Esophagus squamous epithelium (tissue), 5 donors: ENCODE data around the gene ABCA8. TPM values are rescaled to one million over a fixed set of nuclear protein-coding genes. Genes with fewer than 3 reads are reported as not detected.

Experiments
- DNase-seq: peaks from one replicate; lab custom pipeline; 2025; lab: John Stamatoyannopoulos, UW
- H3K27ac ChIP-seq, 4 donors: fragments of 200-600 bp; sonication (generic); one replicate each; pipeline ENCODE4 v1.5.1; 2016 to 2019; ENCODE audit warnings: mild to moderate bottlenecking in 1 of 4
- H3K27me3 ChIP-seq, 4 donors: fragments of 200-600 bp; sonication (generic); 1 replicate in 3 of 4; 2 replicates in 1 of 4; pipeline versions ENCODE4 v1.5.1 to v1.6.0; 2017 to 2021; ENCODE audit warnings: antibody characterized with exemption in 1 of 4
- H3K36me3 ChIP-seq, 3 donors: fragments of 200-600 bp; sonication (generic); one replicate each; pipeline ENCODE4 v1.5.1; 2016 to 2019
- H3K4me1 ChIP-seq, 3 donors: fragments of 200-600 bp; sonication (generic); one replicate each; pipeline ENCODE4 v1.5.1; 2017 to 2019
- H3K4me3 ChIP-seq, 4 donors: fragments of 200-600 bp; sonication (generic); 1 replicate in 3 of 4; 2 replicates in 1 of 4; pipeline ENCODE4 v1.5.1; 2016 to 2019; ENCODE audit warnings: mild to moderate bottlenecking in 2 of 4, moderate library complexity in 1 of 4
- H3K9me3 ChIP-seq, 3 donors: fragments of 200-600 bp; sonication (generic); one replicate each; pipeline ENCODE4 v1.5.1; 2016 to 2019
- POLR2A ChIP-seq, 4 donors: fragments of 450-650 bp; IDR thresholded peaks; one replicate each; pipeline ENCODE4 v1.6.1; 2017; ENCODE audit warnings: antibody characterized with exemption in 4 of 4, mild to moderate bottlenecking in 4 of 4, moderate library complexity in 3 of 4
- WGBS, 2 donors: methylation state at CpG; one replicate each; pipeline ENCODE4 v1.1.5; 2018; 5-methylcytosine and 5-hydroxymethylcytosine counted together
- intact Hi-C: fragments of 100-400 bp; cut with DNase I; formaldehyde crosslinking; loops from one replicate; pipeline ENCODE4 v1.15.0; 2022
- total RNA-seq, 4 donors: library from RNA; depleted of rRNA; stranded (reverse); fragments of >200 nt; gene quantifications; one replicate each; pipeline ENCODE4 v1.1.0, GENCODE V29; 2016
- TF ChIP-seq, protein P1 (sequence below), 6 experiments: fragments of 450-650 bp in 4 of 6; fragments of 200-600 bp in 2 of 6; sonication (generic) in 2 of 6; IDR thresholded peaks; one replicate each; pipeline ENCODE4 v1.5.1; 2016 to 2019; ENCODE audit warnings: antibody characterized with exemption in 6 of 6, mild to moderate bottlenecking in 4 of 6, moderate library complexity in 4 of 6
- donor health status: DM: yes; HTN: yes; CAD: no.

Gene ABCA8
- total RNA-seq, 4 donors from 2014 or later, result 1.5 to 30.5 (median 7.3) TPM

DNA sequence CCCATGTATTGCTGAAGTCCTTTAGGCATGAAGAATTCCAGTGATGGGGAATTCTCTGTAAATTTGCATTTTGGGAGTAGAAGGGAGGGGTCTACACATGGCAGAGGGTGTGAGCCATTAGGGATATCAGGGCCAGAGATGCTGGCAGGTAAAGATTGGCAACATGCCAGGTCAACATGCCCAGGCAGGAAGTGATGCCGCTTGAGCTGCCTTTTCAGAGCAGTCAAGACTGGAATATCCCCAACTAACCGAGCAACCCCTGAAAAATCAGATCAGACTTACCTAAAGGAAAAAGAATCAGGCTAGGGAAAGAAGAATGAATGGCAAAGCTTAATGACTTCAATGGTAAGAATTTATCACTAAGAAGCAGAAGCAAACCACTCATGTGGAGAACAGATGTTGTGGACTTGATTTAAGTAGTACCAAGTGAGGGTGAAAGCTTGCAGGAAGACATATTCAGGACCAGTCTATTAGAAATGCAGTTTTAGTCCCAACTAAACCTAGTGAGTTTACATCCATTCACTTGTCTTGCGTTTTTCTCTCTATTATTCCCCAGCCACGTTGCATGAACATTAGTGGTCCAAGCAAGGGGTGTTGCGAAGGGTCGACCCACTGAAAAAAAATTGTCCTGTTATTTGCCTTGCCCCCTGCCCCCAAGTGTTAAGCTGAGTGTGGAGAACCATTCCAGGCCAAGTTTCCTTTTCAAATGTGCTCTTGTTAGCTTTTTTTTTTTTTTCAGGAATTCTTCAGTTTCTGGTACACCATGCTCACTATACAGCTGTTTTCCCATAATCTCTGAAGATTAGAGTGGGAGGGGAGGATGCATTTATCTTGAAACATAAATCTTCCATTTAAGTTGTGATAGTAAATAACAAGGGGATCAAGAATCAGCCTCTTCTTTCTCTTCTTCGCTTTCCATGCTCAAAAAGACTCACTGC, 105.2 kb downstream of the ABCA8 start:
- no peak overlapping the region for H3K27ac ChIP-seq

DNA sequence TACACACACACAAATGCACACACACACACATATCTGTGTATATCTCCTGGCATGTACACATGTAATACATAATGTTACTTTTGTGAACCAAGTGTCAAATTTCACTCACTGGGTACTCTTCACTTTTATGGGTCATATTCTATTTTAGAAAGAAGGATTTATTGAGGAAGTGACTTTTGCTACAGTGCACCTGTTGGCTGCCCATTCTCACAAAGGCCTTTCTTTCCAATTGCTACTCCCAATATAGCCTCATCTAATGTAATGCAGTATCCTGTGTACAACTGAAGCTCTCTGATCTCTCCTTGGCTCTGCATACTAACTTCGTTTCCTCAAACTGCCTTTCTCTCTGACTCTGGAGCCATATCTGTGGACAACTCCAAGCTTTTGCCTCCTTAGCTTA, 107.5 kb downstream of the ABCA8 start:
- no peak overlapping the region for H3K4me3 ChIP-seq
- intact Hi-C loops, result no loop called here
- 50 to 56% methylated on average over 1 of the region's 1 CpG for WGBS, 2 donors
- TF ChIP-seq, protein P1, sequence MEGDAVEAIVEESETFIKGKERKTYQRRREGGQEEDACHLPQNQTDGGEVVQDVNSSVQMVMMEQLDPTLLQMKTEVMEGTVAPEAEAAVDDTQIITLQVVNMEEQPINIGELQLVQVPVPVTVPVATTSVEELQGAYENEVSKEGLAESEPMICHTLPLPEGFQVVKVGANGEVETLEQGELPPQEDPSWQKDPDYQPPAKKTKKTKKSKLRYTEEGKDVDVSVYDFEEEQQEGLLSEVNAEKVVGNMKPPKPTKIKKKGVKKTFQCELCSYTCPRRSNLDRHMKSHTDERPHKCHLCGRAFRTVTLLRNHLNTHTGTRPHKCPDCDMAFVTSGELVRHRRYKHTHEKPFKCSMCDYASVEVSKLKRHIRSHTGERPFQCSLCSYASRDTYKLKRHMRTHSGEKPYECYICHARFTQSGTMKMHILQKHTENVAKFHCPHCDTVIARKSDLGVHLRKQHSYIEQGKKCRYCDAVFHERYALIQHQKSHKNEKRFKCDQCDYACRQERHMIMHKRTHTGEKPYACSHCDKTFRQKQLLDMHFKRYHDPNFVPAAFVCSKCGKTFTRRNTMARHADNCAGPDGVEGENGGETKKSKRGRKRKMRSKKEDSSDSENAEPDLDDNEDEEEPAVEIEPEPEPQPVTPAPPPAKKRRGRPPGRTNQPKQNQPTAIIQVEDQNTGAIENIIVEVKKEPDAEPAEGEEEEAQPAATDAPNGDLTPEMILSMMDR (IDR thresholded peaks at IDR 0.05), result no peak
- H3K4me1 ChIP-seq, result peaks cover 0 to 8% (median 0%) of the 10 kb centered on the region in 3 donors
- no peak overlapping the region for H3K27ac ChIP-seq
- DNase-seq, result no peak
- peaks cover 0 to 3% (median 0%) of the 10 kb centered on the region in 4 donors for H3K27me3 ChIP-seq
- H3K9me3 ChIP-seq, result no peaks in the 10 kb centered on the region
- no peaks in the 10 kb centered on the region for H3K36me3 ChIP-seq

More for the DNA sequence above, 105.2 kb downstream of the ABCA8 start:
- intact Hi-C loops, result no loop called here
- TF ChIP-seq POLR2A (IDR thresholded peaks at IDR 0.05), result no peak
- TF ChIP-seq, protein P1 (IDR thresholded peaks at IDR 0.05), result no peak
- Histone ChIP-seq H3K36me3 (no peaks in the 10 kb centered on the region), H3K4me3 (no peak overlapping the region), H3K4me1 (peaks cover 0 to 13% (median 4%) of the 10 kb centered on the region in 3 donors), H3K27me3 (no peaks in the 10 kb centered on the region), H3K9me3 (no peaks in the 10 kb centered on the region)
- WGBS, 2 donors, result 55 to 58% methylated on average over 7 of the region's 7 CpGs
- DNase-seq, result no peak

DNA sequence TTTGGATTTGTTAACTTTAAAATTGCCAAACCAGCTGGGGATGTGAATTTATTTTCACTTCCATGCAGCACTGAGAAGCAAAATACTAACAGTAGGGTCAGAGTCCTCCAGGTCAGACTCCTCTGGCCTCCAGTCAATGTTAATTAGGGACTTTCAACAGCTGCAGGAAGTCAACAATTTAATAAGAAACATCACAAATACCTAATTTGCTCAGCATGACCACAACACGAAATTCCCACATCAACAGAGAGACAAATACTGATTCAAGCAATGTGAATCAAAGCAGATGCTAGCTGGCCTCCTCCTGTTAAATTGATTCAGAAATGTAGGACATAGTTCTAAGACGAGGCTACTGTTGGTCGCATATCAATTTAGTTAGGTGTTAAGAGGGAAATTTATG, 111.7 kb downstream of the ABCA8 start:
- DNase-seq, result no peak
- H3K36me3 ChIP-seq, result no peaks in the 10 kb centered on the region
- WGBS, 2 donors, result 47 to 58% methylated on average over 3 of the region's 3 CpGs
- no peaks in the 10 kb centered on the region for H3K4me1 ChIP-seq
- no peaks in the 10 kb centered on the region for H3K9me3 ChIP-seq
- intact Hi-C loops, result no loop called here
- H3K27me3 ChIP-seq, result peaks cover 0 to 3% (median 0%) of the 10 kb centered on the region in 4 donors
- no peak overlapping the region for H3K4me3 ChIP-seq
- TF ChIP-seq POLR2A (IDR thresholded peaks at IDR 0.05), result no peak
- TF ChIP-seq, protein P1 (IDR thresholded peaks at IDR 0.05), result no peak
- H3K27ac ChIP-seq, result no peak overlapping the region

DNA sequence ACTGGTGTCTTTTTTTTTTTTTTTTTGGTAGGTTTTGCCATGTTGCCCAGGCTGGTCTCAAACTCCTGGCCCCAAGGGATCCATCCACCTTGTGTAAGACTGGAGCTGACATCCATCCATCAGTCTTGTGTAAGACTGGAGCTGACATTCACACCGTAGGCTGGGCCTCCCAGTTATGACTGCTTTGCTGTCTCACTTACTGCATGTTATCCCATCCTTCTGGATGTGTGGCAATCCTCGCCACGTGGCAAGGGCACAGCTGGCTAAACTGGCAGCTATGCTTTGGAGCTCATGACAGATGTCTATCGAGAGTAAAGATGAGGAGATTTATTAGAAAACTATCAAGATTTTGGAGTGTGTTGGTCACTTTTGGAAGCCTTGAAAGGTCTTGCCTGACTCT, 115.1 kb downstream of the ABCA8 start:
- no peak overlapping the region for H3K27ac ChIP-seq
- no peak for DNase-seq
- peaks cover 0 to 3% (median 0%) of the 10 kb centered on the region in 4 donors for H3K27me3 ChIP-seq
- H3K36me3 ChIP-seq, result no peaks in the 10 kb centered on the region
- 53 to 70% methylated on average over 3 to 4 of the region's 4 CpGs for WGBS, 2 donors
- no peak for TF ChIP-seq POLR2A (IDR thresholded peaks at IDR 0.05)
- TF ChIP-seq, protein P1 (IDR thresholded peaks at IDR 0.05), result no peak
- intact Hi-C loops, result no loop called here
- no peak overlapping the region for H3K4me3 ChIP-seq
- H3K9me3 ChIP-seq, result no peaks in the 10 kb centered on the region
- H3K4me1 ChIP-seq, result peaks cover 0 to 1% (median 0%) of the 10 kb centered on the region in 3 donors

DNA sequence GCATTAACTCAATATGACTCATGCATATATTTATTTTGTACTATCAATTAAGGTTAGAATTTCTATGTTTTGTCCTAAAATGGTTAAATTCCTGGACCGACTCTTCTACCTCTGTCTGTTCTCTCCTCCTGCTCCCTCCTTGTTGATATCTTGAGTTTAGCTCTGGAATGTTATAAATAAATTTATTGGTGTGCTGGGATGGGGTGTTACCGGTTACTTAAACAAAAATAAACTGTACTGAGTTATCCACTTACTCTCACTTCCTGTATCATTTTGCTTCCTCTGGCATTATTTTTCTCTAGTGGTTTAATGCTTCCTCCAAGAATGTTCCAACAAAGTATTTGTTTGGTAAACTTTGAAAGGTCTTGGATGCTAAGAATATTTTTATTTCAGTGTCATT, 120.1 kb downstream of the ABCA8 start:
- Histone ChIP-seq H3K27me3 (no peaks in the 10 kb centered on the region), H3K27ac (peak overlapping the region in 1 of 4 donors; percentile 19), H3K9me3 (no peaks in the 10 kb centered on the region), H3K4me1 (peaks cover 0 to 6% (median 3%) of the 10 kb centered on the region in 3 donors), H3K4me3 (no peak overlapping the region), H3K36me3 (no peaks in the 10 kb centered on the region)
- 47 to 53% methylated on average over 2 of the region's 2 CpGs for WGBS, 2 donors
- no peak for DNase-seq
- intact Hi-C loops, result no loop called here
- no peak for TF ChIP-seq POLR2A (IDR thresholded peaks at IDR 0.05)
- TF ChIP-seq, protein P1 (IDR thresholded peaks at IDR 0.05), result no peak
